DOHH2 (cell line): ENCODE measurements around the gene HSPB3.

Source experiments
- CTCF ChIP-seq: fragments of 200-600 bp; sonication (generic); IDR thresholded peaks from one replicate; pipeline ENCODE4 v1.5.1; 2014; ENCODE audit warnings: antibody characterized with exemption, mild to moderate bottlenecking, low read depth, low read length; ENCODE audit not compliant: poor library complexity, severe bottlenecking
- EZH2phosphoT487 ChIP-seq: fragments of 200-600 bp; sonication (generic); IDR thresholded peaks from 2 replicates; pipeline ENCODE4 v1.6.1; 2017; ENCODE audit warnings: borderline replicate concordance, mild to moderate bottlenecking, antibody characterized with exemption, low read length, moderate library complexity, mixed read lengths

- no peak for TF ChIP-seq CTCF
- TF ChIP-seq EZH2phosphoT487, result no peak
Observed at GRCh38 chr5:54455413-54456157, at the start of gene HSPB3.
